Gastrocnemius medialis (tissue), 4 donors: ENCODE data around the gene HOXD9. TPM values are rescaled to one million over a fixed set of nuclear protein-coding genes. Genes with fewer than 3 reads are reported as not detected.

Experiments
- ATAC-seq, 2 donors: fragments of 150-250 bp; one replicate each; pipeline ENCODE4 v1.9.1; 2016
- DNase-seq, 2 donors: peaks; one replicate each; pipeline ENCODE4 v3.0.0-alpha.2; 2019
- H3K27ac ChIP-seq, 4 donors: fragments of 200-600 bp; sonication (generic); 1 replicate in 1 of 4; 2 replicates in 3 of 4; pipeline ENCODE4 v1.5.1; 2016 to 2018; ENCODE audit warnings: mild to moderate bottlenecking in 2 of 4, moderate library complexity in 1 of 4
- H3K27me3 ChIP-seq, 3 donors: fragments of 200-600 bp; sonication (generic) in 2 of 3; 1 replicate in 1 of 3; 2 replicates in 2 of 3; pipeline versions ENCODE4 v1.5.1 to v1.6.0; 2016 to 2019; ENCODE audit warnings: mild to moderate bottlenecking in 1 of 3, moderate library complexity in 1 of 3
- H3K36me3 ChIP-seq, 2 donors: fragments of 200-600 bp; sonication (generic) in 1 of 2; one replicate each; pipeline ENCODE4 v1.5.1; 2017 to 2018
- H3K4me1 ChIP-seq, 2 donors: fragments of 200-600 bp; sonication (generic) in 1 of 2; one replicate each; pipeline ENCODE4 v1.5.1; 2016 to 2017; ENCODE audit warnings: mild to moderate bottlenecking in 2 of 2
- H3K4me3 ChIP-seq, 4 donors: fragments of 200-600 bp; sonication (generic) in 3 of 4; 1 replicate in 1 of 4; 2 replicates in 3 of 4; pipeline ENCODE4 v1.5.1; 2016 to 2019; ENCODE audit warnings: mild to moderate bottlenecking in 2 of 4
- H3K9me3 ChIP-seq, 3 donors: fragments of 200-600 bp; sonication (generic) in 2 of 3; 1 replicate in 1 of 3; 2 replicates in 2 of 3; pipeline ENCODE4 v1.5.1; 2016 to 2019
- POLR2A ChIP-seq, 2 donors: fragments of 450-650 bp; IDR thresholded peaks; one replicate each; pipeline ENCODE4 v1.6.1; 2017; ENCODE audit warnings: antibody characterized with exemption in 2 of 2, mild to moderate bottlenecking in 2 of 2, moderate library complexity in 2 of 2
- in situ Hi-C, 4 donors: fragments of 200-750 bp; cut with MboI; loops; one replicate each; pipeline versions ENCODE4 v1.15.0 to v1.8.0; 2017; ENCODE audit warnings: low sequenced_read_pairs in 4 of 4
- intact Hi-C: fragments of 100-400 bp; cut with DNase I; formaldehyde crosslinking; loops from one replicate; pipeline ENCODE4 v1.15.1; 2023; ENCODE audit warnings: low total_unique reads
- total RNA-seq, 4 donors: library from RNA; depleted of rRNA; stranded (reverse); fragments of >200 nt; gene quantifications; one replicate each; pipeline versions ENCODE4 v1.1.0 to v1.2.3, GENCODE V29; 2016
- TF ChIP-seq, protein P1 (sequence below), 5 experiments: fragments of 450-650 bp in 3 of 5; fragments of 200-600 bp in 2 of 5; sonication (generic) in 2 of 5; IDR thresholded peaks in 4 of 5; conservative IDR thresholded peaks in 1 of 5; 1 replicate in 4 of 5; 2 replicates in 1 of 5; pipeline ENCODE4 v1.5.1; 2016 to 2019; ENCODE audit warnings: antibody characterized with exemption in 5 of 5, mild to moderate bottlenecking in 3 of 5, moderate library complexity in 3 of 5

HOXD9 gene
- total RNA-seq, 4 donors from 2014 or later, result 0.33 to 1.8 (median 0.78) TPM

DNA sequence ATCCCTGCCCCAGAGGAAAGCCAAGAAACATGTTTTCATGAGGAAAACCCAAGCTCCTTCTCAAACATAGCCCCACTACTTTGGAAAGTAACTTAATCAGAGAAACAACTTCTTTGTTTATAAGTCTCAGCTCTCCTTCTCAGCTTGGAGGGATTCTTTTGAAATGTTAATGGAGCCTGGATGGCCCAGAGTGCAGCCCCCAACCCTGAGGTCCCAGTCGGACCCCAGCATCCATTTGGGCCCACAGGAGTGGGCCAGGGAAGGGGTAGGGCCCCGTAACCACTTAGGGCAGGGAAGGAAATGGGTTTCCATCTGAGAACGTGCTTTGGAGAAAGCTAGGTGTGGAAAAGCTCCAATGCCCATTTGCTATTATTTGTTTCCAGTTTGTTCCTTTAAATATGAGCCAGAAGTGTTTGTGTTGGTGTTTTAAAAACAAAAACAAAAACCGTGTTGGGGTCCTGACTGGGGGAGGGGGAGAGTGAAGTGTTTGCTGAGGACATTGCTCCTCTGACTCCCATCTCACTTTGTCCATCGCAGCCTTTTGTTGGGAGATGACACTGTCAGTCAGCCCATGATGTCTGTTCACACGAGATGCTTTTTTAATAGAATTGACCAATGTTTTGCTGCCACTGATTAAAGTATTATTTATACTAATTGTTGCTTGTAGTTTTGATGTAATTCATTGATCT, 33.0 kb downstream of the HOXD9 start:
- intact Hi-C loops, result no loop called here
- peaks cover 0 to 4% of the 10 kb centered on the region in 2 donors for H3K4me1 ChIP-seq
- H3K36me3 ChIP-seq, result no peaks in the 10 kb centered on the region
- in situ Hi-C loops, result no loop called here
- no peak overlapping the region for H3K27ac ChIP-seq
- ATAC-seq (no peak), DNase-seq (no peak)
- H3K9me3 ChIP-seq, result no peaks in the 10 kb centered on the region
- no peak overlapping the region for H3K4me3 ChIP-seq
- peaks cover 34 to 50% (median 38%) of the 10 kb centered on the region in 3 donors for H3K27me3 ChIP-seq
- TF ChIP-seq, protein P1, sequence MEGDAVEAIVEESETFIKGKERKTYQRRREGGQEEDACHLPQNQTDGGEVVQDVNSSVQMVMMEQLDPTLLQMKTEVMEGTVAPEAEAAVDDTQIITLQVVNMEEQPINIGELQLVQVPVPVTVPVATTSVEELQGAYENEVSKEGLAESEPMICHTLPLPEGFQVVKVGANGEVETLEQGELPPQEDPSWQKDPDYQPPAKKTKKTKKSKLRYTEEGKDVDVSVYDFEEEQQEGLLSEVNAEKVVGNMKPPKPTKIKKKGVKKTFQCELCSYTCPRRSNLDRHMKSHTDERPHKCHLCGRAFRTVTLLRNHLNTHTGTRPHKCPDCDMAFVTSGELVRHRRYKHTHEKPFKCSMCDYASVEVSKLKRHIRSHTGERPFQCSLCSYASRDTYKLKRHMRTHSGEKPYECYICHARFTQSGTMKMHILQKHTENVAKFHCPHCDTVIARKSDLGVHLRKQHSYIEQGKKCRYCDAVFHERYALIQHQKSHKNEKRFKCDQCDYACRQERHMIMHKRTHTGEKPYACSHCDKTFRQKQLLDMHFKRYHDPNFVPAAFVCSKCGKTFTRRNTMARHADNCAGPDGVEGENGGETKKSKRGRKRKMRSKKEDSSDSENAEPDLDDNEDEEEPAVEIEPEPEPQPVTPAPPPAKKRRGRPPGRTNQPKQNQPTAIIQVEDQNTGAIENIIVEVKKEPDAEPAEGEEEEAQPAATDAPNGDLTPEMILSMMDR (IDR thresholded peaks at IDR 0.05 in 4 of 5, conservative IDR thresholded peaks at IDR 0.05 in 1 of 5), result no peak
- no peak for TF ChIP-seq POLR2A (IDR thresholded peaks at IDR 0.05)

DNA sequence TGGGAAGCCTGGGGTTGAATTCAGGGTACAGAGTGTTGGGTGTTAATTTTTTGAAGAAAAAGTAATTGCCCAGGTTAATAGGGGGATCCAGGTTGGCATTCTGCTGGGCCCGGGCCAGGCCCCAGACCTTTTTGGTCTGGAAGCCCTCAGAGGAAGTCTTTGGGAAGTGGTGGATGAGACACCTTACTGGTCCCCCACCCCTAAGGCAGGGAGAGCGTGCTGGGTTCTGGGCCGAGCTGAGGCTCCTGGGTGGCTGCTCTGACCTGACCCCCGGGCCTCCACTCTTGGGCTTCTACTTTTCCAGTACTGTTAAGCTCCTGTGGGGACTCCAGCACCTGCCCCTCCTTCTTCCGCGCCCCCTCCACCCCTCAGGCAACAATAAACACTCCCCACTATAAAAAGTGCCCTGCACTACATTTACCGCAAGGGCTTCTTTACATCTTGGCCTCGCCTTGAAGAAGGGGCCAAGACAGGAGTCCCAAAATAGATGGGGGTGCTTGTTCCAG, 33.8 kb downstream of the HOXD9 start:
- H3K4me3 ChIP-seq, result no peak overlapping the region
- DNase-seq (no peak), ATAC-seq (no peak)
- intact Hi-C loops, result no loop called here
- peaks cover 4 to 5% of the 10 kb centered on the region in 2 donors for H3K4me1 ChIP-seq
- H3K27me3 ChIP-seq, result peaks cover 43 to 57% (median 47%) of the 10 kb centered on the region in 3 donors
- TF ChIP-seq, protein P1 (IDR thresholded peaks at IDR 0.05 in 4 of 5, conservative IDR thresholded peaks at IDR 0.05 in 1 of 5), result no peak
- TF ChIP-seq POLR2A (IDR thresholded peaks at IDR 0.05), result no peak
- no peaks in the 10 kb centered on the region for H3K36me3 ChIP-seq
- in situ Hi-C loops, result no loop called here
- no peak overlapping the region for H3K27ac ChIP-seq
- H3K9me3 ChIP-seq, result no peaks in the 10 kb centered on the region

DNA sequence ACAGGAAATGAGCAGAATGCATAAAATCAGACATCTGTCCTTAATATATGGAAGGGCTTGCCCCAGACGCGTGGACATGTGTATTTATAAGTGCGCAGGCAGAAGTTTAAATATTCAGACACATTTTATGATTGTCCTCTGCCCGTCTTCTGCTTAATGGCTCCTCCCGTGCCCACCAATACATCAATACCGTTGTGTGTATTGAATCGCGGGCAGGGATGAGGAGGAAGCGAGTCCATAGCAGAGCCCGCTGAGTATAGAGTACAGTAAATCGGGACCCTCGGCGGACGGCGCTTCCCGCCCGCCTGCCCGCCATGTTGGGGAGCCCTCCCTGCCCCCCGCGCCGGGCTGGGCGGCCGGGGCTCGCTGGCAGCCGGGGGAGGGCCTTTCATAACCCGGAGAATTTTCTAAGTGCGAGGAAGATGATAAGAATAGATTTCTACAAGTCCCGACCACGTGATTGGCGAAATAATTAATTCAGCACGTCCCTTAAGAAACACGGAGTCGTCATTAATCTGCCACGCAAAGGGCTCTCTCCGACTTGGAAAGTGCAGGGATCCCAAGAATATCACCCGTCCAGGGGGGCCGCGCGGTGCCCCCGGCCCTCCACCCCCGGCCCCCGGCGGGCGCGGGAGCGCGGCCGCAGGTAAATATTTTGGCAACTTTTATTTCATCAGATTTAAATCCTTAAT, 34.4 kb downstream of the HOXD9 start, which contains the start of gene HOXD3:
TSS of gene HOXD3 (plus strand) at position 501 of the 692 bp plus-strand sequence. CDS start 11,808 bp downstream, outside the sequence.
- Histone ChIP-seq H3K9me3 (no peaks in the 10 kb centered on the region), H3K27me3 (peaks cover 43 to 63% (median 53%) of the 10 kb centered on the region in 3 donors), H3K36me3 (no peaks in the 10 kb centered on the region), H3K4me3 (peak within 1 kb of the TSS in 3 of 4 donors; percentile 8 to 41 (median 30)), H3K4me1 (peaks cover 4 to 5% of the 10 kb centered on the region in 2 donors), H3K27ac (no peak within 1 kb of the TSS)
- in situ Hi-C loops (no loop called here), intact Hi-C loops (no loop called here)
- DNase-seq (no peak), ATAC-seq (no peak)
- TF ChIP-seq, protein P1 (IDR thresholded peaks at IDR 0.05 in 4 of 5, conservative IDR thresholded peaks at IDR 0.05 in 1 of 5), result no peak
- no peak for TF ChIP-seq POLR2A (IDR thresholded peaks at IDR 0.05)

DNA sequence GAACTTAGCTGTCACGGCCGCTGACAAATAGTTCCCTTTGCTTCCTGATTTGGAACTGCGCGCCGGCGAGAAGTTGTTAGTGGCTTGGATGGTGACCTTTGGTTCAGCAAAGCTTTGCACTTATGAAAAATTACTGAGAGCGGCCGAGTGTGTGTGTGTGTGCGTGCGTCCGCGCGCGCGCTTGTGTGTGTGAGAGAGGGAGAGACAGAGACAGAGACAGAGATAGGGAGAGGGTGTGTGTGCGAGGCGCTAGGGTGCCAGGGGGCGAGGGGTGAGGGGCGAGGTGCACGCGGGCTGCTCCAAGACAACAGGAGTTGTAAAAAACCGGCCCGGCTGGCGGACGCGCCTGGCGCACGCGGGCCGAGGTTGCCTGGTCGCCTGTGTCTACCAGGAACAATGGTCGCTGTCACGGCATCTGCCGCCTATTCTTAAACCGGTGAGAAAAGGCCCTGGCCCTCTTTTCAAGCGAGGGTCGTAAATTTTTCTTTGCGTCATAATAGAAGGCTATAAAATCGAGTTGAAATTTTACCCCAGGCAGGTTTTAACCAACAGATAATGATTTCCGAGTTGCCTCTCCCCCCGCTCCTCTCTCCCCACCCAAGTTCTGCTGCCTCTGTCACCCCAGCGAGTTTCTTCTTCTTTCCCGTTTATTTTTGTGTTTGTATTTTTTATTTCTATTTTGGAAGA, 35.1 kb downstream of the HOXD9 start:
- peak overlapping the region in 3 of 4 donors; percentile 8 to 41 (median 30) for H3K4me3 ChIP-seq
- intact Hi-C loops (no loop called here), in situ Hi-C loops (no loop called here)
- peaks cover 45 to 68% (median 59%) of the 10 kb centered on the region in 3 donors for H3K27me3 ChIP-seq
- H3K36me3 ChIP-seq, result no peaks in the 10 kb centered on the region
- peaks cover 4 to 5% of the 10 kb centered on the region in 2 donors for H3K4me1 ChIP-seq
- TF ChIP-seq, protein P1 (IDR thresholded peaks at IDR 0.05 in 4 of 5, conservative IDR thresholded peaks at IDR 0.05 in 1 of 5), result no peak
- TF ChIP-seq POLR2A (IDR thresholded peaks at IDR 0.05), result no peak
- no peaks in the 10 kb centered on the region for H3K9me3 ChIP-seq
- no peak for DNase-seq
- ATAC-seq, result no peak
- no peak overlapping the region for H3K27ac ChIP-seq
